Bone marrow (tissue), 2 donors: Measurements from ENCODE around the gene PRR12.

Experiments
- DNase-seq, 2 donors: peaks; one replicate each; lab custom pipeline; 2025; lab: John Stamatoyannopoulos, UW

The PRR12 gene

GRCh38 chr19:49665351-49666119 lies 74.6 kb downstream of the PRR12 start, which contains the start of the genes BCL2L12 and IRF3:
Gene BCL2L12, plus strand, starts transcription at chr19:49665933. Its CDS starts 760 bp downstream, at chr19:49666693.
Gene IRF3, minus strand, starts transcription at chr19:49665857. Its CDS starts 1,019 bp downstream, at chr19:49664838.
- DNase-seq, result peak; percentile 90 to 91

GRCh38 chr19:49666120-49666444 lies 75.1 kb downstream of the PRR12 start:
- no peak for DNase-seq

GRCh38 chr19:49667473-49667872 lies 76.5 kb downstream of the PRR12 start:
- DNase-seq, result no peak

GRCh38 chr19:49669516-49669915 lies 78.5 kb downstream of the PRR12 start:
- DNase-seq, result no peak

GRCh38 chr19:49672131-49672919 lies 81.3 kb downstream of the PRR12 start:
- peak; percentile 32 to 37 for DNase-seq
